Stimulated activated CD8-positive, alpha-beta memory T cell treated with anti-CD3 and anti-CD28 coated beads, Interleukin-7, amount 100 ng/mL, for 24 hours (primary cell): ENCODE data around the gene RPL13A.
"Not testable (repeated sequence)": the region's sequence is repeated elsewhere in the genome, so short reads cannot be mapped to it uniquely, and the experiment has no call there.

ENCODE experiments used
- DNase-seq: peaks from one replicate; pipeline ENCODE4 v3.0.0-alpha.2; 2020; ENCODE audit warnings: low read depth

RPL13A gene

GRCh38 chr19:49487277-49488045 lies at the start of gene RPL13A:
TSS of gene RPL13A (plus strand) at chr19:49487608. CDS start at chr19:49487630, 22 bp downstream.
- peak; percentile 99 for DNase-seq

DNA sequence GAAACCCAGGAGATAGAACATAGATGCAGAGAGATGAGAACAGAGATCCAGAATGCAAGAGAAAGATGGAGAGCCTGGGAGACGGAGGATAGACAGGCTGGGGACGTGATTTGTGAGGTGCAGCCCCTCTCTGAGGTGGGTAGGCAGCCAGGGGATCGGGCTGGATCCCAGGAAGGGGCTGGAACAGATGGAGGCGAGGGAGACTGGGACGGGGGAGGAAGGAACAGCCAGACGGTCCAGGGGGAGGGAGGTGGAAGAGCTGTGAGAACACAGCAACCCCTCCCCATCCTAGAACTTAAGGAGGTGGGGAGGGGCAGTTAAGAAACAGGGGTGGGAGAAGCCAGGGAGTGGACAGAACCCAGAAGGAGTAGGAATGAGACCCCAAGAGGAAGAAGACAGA lies 49.1 kb upstream of the RPL13A start:
- DNase-seq: no peak

DNA sequence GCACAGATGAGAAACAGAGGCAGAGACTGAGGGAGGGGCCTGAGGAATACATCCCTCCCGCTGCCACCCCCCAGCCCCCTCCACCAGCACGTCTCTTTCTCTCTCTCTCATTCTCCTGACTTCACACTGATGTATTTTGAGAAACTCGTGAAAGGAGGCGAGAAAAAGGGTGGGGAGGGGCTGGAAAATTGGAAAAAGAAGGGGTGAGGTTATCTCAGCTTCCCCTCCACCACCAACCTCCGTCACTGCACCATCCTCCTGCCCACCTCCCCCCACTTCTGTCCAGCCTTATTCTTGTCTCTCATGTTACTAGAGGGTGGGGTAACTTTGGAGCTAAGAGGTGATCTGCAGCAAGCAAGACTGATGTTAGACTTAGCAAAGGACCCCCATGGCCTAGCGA lies 47.6 kb upstream of the RPL13A start:
- no peak for DNase-seq

- DNase-seq: no peak
Observed at GRCh38 chr19:49440439-49441209, 46.8 kb upstream of the RPL13A start.

GRCh38 chr19:49441210-49441959 lies 46.0 kb upstream of the RPL13A start, which contains the start of gene SLC17A7:
TSS of gene SLC17A7 (minus strand) at chr19:49441527. CDS start at chr19:49441379, 148 bp downstream.
- DNase-seq: no peak

GRCh38 chr19:49441960-49442350 lies 45.5 kb upstream of the RPL13A start:
- DNase-seq: no peak

DNA sequence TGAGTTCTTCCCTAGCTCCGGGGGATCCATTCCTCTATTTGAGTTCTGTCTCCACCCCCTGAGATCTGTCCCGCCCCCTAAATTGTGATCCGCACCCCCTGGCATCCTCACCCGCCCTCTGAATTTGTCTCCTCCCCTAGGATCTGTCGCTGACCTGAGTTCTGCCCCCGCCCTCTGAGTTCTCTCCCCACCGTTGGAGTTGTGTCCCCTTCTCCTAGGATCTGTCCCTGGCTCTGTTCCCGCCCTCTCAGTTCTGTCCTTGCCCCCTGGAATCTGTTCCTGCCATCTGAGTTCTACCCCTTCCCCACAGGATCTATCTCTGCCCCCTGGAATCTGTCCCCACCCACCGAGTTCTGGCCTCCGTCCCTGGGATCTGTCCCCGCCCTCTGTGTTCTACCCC lies 45.1 kb upstream of the RPL13A start:
- no peak for DNase-seq

GRCh38 chr19:49442771-49443365 lies 44.5 kb upstream of the RPL13A start:
- peak; percentile 38 for DNase-seq

GRCh38 chr19:49443366-49444099 lies 43.9 kb upstream of the RPL13A start:
- peak; percentile 89 for DNase-seq

GRCh38 chr19:49444100-49444700 lies 43.2 kb upstream of the RPL13A start:
- not testable (repeated sequence) for DNase-seq

DNA sequence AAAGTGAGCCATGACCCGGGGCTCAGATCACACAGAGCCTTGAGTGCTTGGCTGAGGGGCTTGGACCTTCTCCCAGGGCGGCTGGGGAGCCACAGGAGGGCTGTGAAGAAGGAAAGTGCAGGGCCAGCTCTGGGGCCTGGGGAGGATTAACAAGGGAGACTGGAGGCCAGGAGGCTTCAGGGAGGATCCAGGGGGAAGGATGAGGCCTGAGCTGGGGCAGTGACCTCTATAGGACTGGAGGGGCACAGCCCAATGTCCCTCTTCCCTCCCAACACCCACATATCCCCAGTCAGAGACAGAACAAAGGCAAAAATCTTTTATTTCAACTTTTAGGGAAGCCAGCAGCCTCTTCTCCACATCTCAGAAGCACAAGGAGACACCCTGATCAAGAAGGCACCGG lies 41.4 kb upstream of the RPL13A start:
- DNase-seq: no peak

- DNase-seq: no peak
Observed at GRCh38 chr19:49447485-49448431, 39.6 kb upstream of the RPL13A start.

GRCh38 chr19:49448432-49448786 lies 39.0 kb upstream of the RPL13A start:
- DNase-seq: no peak

- DNase-seq: no peak
Observed at GRCh38 chr19:49450405-49450804, 37.0 kb upstream of the RPL13A start.

GRCh38 chr19:49451430-49452181 lies 35.8 kb upstream of the RPL13A start, which contains the start of gene PIH1D1:
TSS of gene PIH1D1 (minus strand) at chr19:49451814. CDS start at chr19:49451574, 240 bp downstream.
- DNase-seq: peak; percentile 88

GRCh38 chr19:49453013-49453756 lies 34.2 kb upstream of the RPL13A start, which contains the start of gene ALDH16A1:
TSS of gene ALDH16A1 (plus strand) at chr19:49453225. CDS start at chr19:49453332, 107 bp downstream.
- DNase-seq: peak; percentile 93

- DNase-seq: no peak
Observed at GRCh38 chr19:49453757-49454240, 33.6 kb upstream of the RPL13A start.

GRCh38 chr19:49455773-49456172 lies 31.6 kb upstream of the RPL13A start:
- no peak for DNase-seq
